K562 (cell line): ENCODE data around the gene AGR3. TPM values are rescaled to one million over a fixed set of nuclear protein-coding genes. Genes with fewer than 3 reads are reported as not detected.

ENCODE experiments used
- ATAC-seq: fragments of 200-7000 bp; cut with Tn5 transposase; 3 replicates; pipeline ENCODE4 v1.9.1; 2020; ENCODE audit warnings: moderate library complexity
- BruUV-seq: library from RNA; stranded (reverse); fragments of 400-500 nt; replicated peaks from 2 replicates; lab custom pipeline; 2021; lab: Mats Ljungman, UMichigan
- CTCF ChIA-PET: fragments of 300-600 bp; formaldehyde crosslinking; extraction: SDS; loops from one replicate; lab custom pipeline; 2021; ENCODE audit warnings: low intra/inter-chr PET ratio; lab: Yijun Ruan, JAX
- POLR2A ChIA-PET: fragments of 300-600, 350-650 bp; sonication (Branson Sonifier 250); formaldehyde crosslinking; extraction: SDS; loops from one replicate; lab custom pipeline; 2021; ENCODE audit warnings: antibody characterized with exemption, inconsistent platforms; lab: Yijun Ruan, JAX
- DNase-seq, 4 experiments: peaks; one replicate each; pipeline versions ENCODE4 v3.0.0 to v3.0.0-alpha.2; 2011 to 2018; ENCODE audit warnings: low spot score in 3 of 4, mixed read lengths in 3 of 4; ENCODE audit errors: extremely low read depth in 1 of 4
- FAIRE-seq: peaks from 2 replicates; lab custom pipeline; 2011; peaks lifted over from hg19 to GRCh38; lab: Jason Lieb, UNC
- H2AFZ ChIP-seq: 2 replicates; pipeline ENCODE4 v1.6.0; 2011; ENCODE audit warnings: low read depth, low read length, control low read depth, inconsistent platforms
- H3K27ac ChIP-seq: fragments of 200-600 bp; 3 replicates; pipeline ENCODE4 v1.8.0; 2011; ENCODE audit warnings: low read depth, mild to moderate bottlenecking, control low read depth, inconsistent platforms, low read length, moderate library complexity, mixed read lengths; ENCODE audit errors: extremely low read depth
- H3K27me3 ChIP-seq, 2 experiments: fragments of 300-600 bp in 1 of 2; 2 replicates in 1 of 2; 3 replicates in 1 of 2; pipeline versions ENCODE4 v1.6.0 to v1.8.0; 2011; ENCODE audit warnings: inconsistent platforms in 2 of 2, low read length in 2 of 2, mild to moderate bottlenecking in 1 of 2, mixed read lengths in 1 of 2, moderate library complexity in 1 of 2; ENCODE audit not compliant: control insufficient read depth in 2 of 2, insufficient read depth in 2 of 2
- H3K36me3 ChIP-seq: fragments of 300-600 bp; 3 replicates; pipeline ENCODE4 v1.8.0; 2011; ENCODE audit warnings: mild to moderate bottlenecking, low read length, inconsistent platforms; ENCODE audit not compliant: control insufficient read depth, insufficient read depth
- H3K4me1 ChIP-seq, 2 experiments: fragments of 200-600 bp in 1 of 2; replicated peaks in 1 of 2; 2 replicates in 1 of 2; 3 replicates in 1 of 2; pipeline versions ENCODE4 v1.5.1 to v1.8.0; 2011; ENCODE audit warnings: inconsistent platforms in 2 of 2, low read length in 2 of 2, mild to moderate bottlenecking in 1 of 2, mixed read lengths in 1 of 2, moderate library complexity in 1 of 2; ENCODE audit not compliant: control insufficient read depth in 2 of 2, insufficient read depth in 2 of 2
- H3K4me2 ChIP-seq: 2 replicates; pipeline ENCODE4 v1.6.1; 2011; ENCODE audit warnings: low read length, control low read depth, inconsistent platforms, mixed read lengths; ENCODE audit not compliant: insufficient read depth
- H3K4me3 ChIP-seq: fragments of 200-600 bp; sonication (generic), shearing (Covaris generic); 2 replicates; pipeline ENCODE4 v1.5.1; 2016; ENCODE audit warnings: control low read depth, inconsistent platforms
- H3K79me2 ChIP-seq: fragments of 200-600 bp; 3 replicates; pipeline ENCODE4 v1.8.0; 2011; ENCODE audit warnings: low read length, inconsistent platforms; ENCODE audit not compliant: control insufficient read depth, insufficient read depth
- H3K9ac ChIP-seq, 2 experiments: 2 replicates each; pipeline versions ENCODE4 v1.6.0 to v1.6.1; 2011; ENCODE audit warnings: low read depth in 2 of 2, low read length in 2 of 2, control low read depth in 1 of 2, inconsistent platforms in 1 of 2, mild to moderate bottlenecking in 1 of 2, mixed read lengths in 1 of 2; ENCODE audit not compliant: insufficient read depth in 1 of 2
- H3K9me1 ChIP-seq: one replicate; pipeline ENCODE4 v1.6.0; 2011; ENCODE audit warnings: inconsistent platforms, mild to moderate bottlenecking, low read length, moderate library complexity; ENCODE audit not compliant: control insufficient read depth, insufficient read depth
- H3K9me3 ChIP-seq: replicated peaks from 2 replicates; pipeline ENCODE4 v1.5.1; 2011; ENCODE audit warnings: low read depth, low read length, inconsistent platforms; ENCODE audit not compliant: control insufficient read depth, insufficient read depth
- H4K20me1 ChIP-seq: replicated peaks from 2 replicates; pipeline ENCODE4 v1.6.1; 2011; ENCODE audit warnings: low read length, inconsistent platforms, mixed read lengths; ENCODE audit not compliant: control insufficient read depth, insufficient read depth
- CEBPB ChIP-seq: fragments of 450-650 bp; IDR thresholded peaks from 2 replicates; pipeline ENCODE4 v1.6.1; 2016; ENCODE audit warnings: missing genetic modification characterization, missing compliant biosample characterization
- DPF2 ChIP-seq: fragments of 450-650 bp; IDR thresholded peaks from 2 replicates; pipeline ENCODE4 v1.6.1; 2016
- MCM5 ChIP-seq: fragments of 450-650 bp; IDR thresholded peaks from 2 replicates; pipeline ENCODE4 v1.6.1; 2016; ENCODE audit warnings: low read depth
- MEF2A ChIP-seq: IDR thresholded peaks from 2 replicates; pipeline ENCODE4 v1.6.1; 2011; ENCODE audit warnings: low read depth, mild to moderate bottlenecking, low read length, moderate library complexity; ENCODE audit not compliant: control insufficient read depth
- MXI1 ChIP-seq: IDR thresholded peaks from 2 replicates; pipeline ENCODE4 v1.6.1; 2011; ENCODE audit warnings: low read depth, mild to moderate bottlenecking, improper control_type of control experiment, low read length
- NFE2 ChIP-seq: IDR thresholded peaks from 2 replicates; pipeline ENCODE4 v1.6.1; 2014; ENCODE audit warnings: antibody characterized with exemption, low read depth
- POLR2AphosphoS2 ChIP-seq: IDR thresholded peaks from 2 replicates; pipeline ENCODE4 v1.6.1; 2012; ENCODE audit warnings: low read length, improper control_type of control experiment
- PTBP1 ChIP-seq: fragments of 200-400 bp; formaldehyde crosslinking; IDR thresholded peaks from 2 replicates; pipeline ENCODE4 v1.6.1; 2017; ENCODE audit warnings: low read depth, low read length
- RBBP5 ChIP-seq: fragments of 200-600 bp; sonication (generic); IDR thresholded peaks from 2 replicates; pipeline ENCODE4 v1.6.1; 2012; ENCODE audit warnings: borderline replicate concordance, mild to moderate bottlenecking, low read length, control low read depth, inconsistent platforms; ENCODE audit not compliant: insufficient read depth, poor library complexity, severe bottlenecking
- THRA ChIP-seq: fragments of 450-650 bp; IDR thresholded peaks from 2 replicates; pipeline ENCODE4 v1.6.1; 2017; ENCODE audit warnings: mild to moderate bottlenecking, moderate library complexity
- ZKSCAN8 ChIP-seq: fragments of 200-800 bp; sonication (Bioruptor generic); IDR thresholded peaks from 2 replicates; pipeline ENCODE4 v1.6.1; 2016; ENCODE audit warnings: missing genetic modification characterization, missing compliant biosample characterization
- ZNF280B ChIP-seq: fragments of 250-450 bp; sonication (Bioruptor Pico); IDR thresholded peaks from 2 replicates; pipeline ENCODE4 v1.5.1; 2021; ENCODE audit warnings: mild to moderate bottlenecking
- ZNF57 ChIP-seq: fragments of 450-650 bp; formaldehyde crosslinking; IDR thresholded peaks from 2 replicates; pipeline ENCODE4 v1.4.0; 2020; ENCODE audit warnings: mild to moderate bottlenecking, moderate library complexity
- ZNF740 ChIP-seq, 3 experiments: fragments of 200-800 bp in 1 of 3; sonication (Bioruptor generic) in 1 of 3; sonication (generic) in 1 of 3; formaldehyde crosslinking in 1 of 3; IDR thresholded peaks; 2 replicates each; pipeline versions ENCODE4 v1.6.1 to v1.8.0; 2016 to 2022; ENCODE audit warnings: mild to moderate bottlenecking in 2 of 3, missing compliant biosample characterization in 2 of 3, missing genetic modification characterization in 2 of 3, missing genetic modification reagents in 1 of 3
- WGBS: fragments of 100-300 bp; shearing (Covaris generic); methylation state at CpG from one replicate; pipeline ENCODE4 v1.1.6; 2016; ENCODE audit warnings: low coverage, mixed read lengths; ENCODE audit not compliant: insufficient coverage; ENCODE audit errors: missing lambda C conversion rate; 5-methylcytosine and 5-hydroxymethylcytosine counted together
- in situ Hi-C: fragments of 300-500 bp; cut with MboI; formaldehyde crosslinking; loops from 4 replicates; pipeline ENCODE4 v1.15.0; 2018; ENCODE audit warnings: inconsistent platforms, mixed read lengths
- intact Hi-C: fragments of 100-400 bp; cut with micrococcal nuclease; formaldehyde crosslinking; loops from 2 replicates; pipeline ENCODE4 v1.14.2; 2022
- polyA plus RNA-seq, 8 experiments: library from polyadenylated mRNA; depleted of rRNA in 4 of 8; stranded (reverse) in 5 of 8; unstranded in 3 of 8; fragments of >200 nt; fragmentation: Nextera tagmentation in 2 of 8; fragmentation: Illumina TruSeq in 1 of 8; extraction: Ambion mirVana in 2 of 8; extraction: Trizol in 1 of 8; gene quantifications; 2 replicates each; pipeline versions ENCODE4 v1.2.1 to v1.2.3, GENCODE V29; 2011 to 2014; ENCODE audit warnings: inconsistent platforms in 1 of 8, missing spikeins in 1 of 8
- total RNA-seq, 7 experiments: library from RNA; depleted of rRNA in 6 of 7; stranded (reverse); fragments of >200 nt in 6 of 7; fragmentation: Illumina TruSeq in 2 of 7; extraction: Trizol in 2 of 7; gene quantifications; 2 replicates each; pipeline versions ENCODE4 v1.2.1 to v1.2.3, GENCODE V29; 2011 to 2021; ENCODE audit warnings: low replicate concordance in 1 of 7

The AGR3 gene
- total and polyA plus RNA-seq, 9 of the 15 experiments (the other 6 are each of a cell fraction or from before 2014, with no cell fraction given) = not detected

GRCh38 chr7:16912540-16912939 is 30.8 kb upstream of the AGR3 start (continued):
- TF ChIP-seq DPF2 (no peak), MCM5 (no peak), ZNF740 (CRISPR knock-in tag; IDR thresholded peaks at IDR 0.05) (no peak), ZNF740 (tag; IDR thresholded peaks at IDR 0.05) (no peak), MXI1 (no peak), NFE2 (no peak), MEF2A (no peak), ZNF57 (CRISPR knock-in tag) (no peak), PTBP1 (no peak)

GRCh38 chr7:16908561-16908960 is 26.8 kb upstream of the AGR3 start:
- Histone ChIP-seq H3K4me2 (no peak overlapping the region), H4K20me1 (no peaks in the 10 kb centered on the region), H3K79me2 (no peaks in the 10 kb centered on the region), H3K9ac (no peak overlapping the region), H3K4me3 (no peak overlapping the region), H3K27me3 (no peaks in the 10 kb centered on the region), H2AFZ (no peak overlapping the region), H3K4me1 (no peaks in the 10 kb centered on the region), H3K27ac (no peak overlapping the region), H3K9me3 (no peaks in the 10 kb centered on the region), H3K36me3 (no peaks in the 10 kb centered on the region), H3K9me1 (no peaks in the 10 kb centered on the region)
- DNase-seq (no peak), ATAC-seq (no peak), FAIRE-seq (no peak)
- ChIA-PET CTCF (no interaction called here), POLR2A (no interaction called here)
- BruUV-seq = no TSS peak
- intact Hi-C loops (no loop called here), in situ Hi-C loops (no loop called here)
- 0% methylated on average over 3 of the region's 3 CpGs for WGBS
- TF ChIP-seq ZNF57 (CRISPR knock-in tag) = no peak
- TF ChIP-seq RBBP5 = no peak
- no peak for TF ChIP-seq ZKSCAN8 (CRISPR knock-in tag)
- no peak for TF ChIP-seq ZNF280B (CRISPR knock-in tag)
- no peak for TF ChIP-seq POLR2AphosphoS2
- no peak for TF ChIP-seq PTBP1
- TF ChIP-seq THRA = no peak
- TF ChIP-seq CEBPB (tag) = no peak
